ENCODE measurements around the gene AGMAT. TPM values are rescaled to one million over a fixed set of nuclear protein-coding genes. Genes with fewer than 3 reads are reported as not detected.

Gene AGMAT
- total and polyA plus RNA-seq, 9 of the 15 experiments (the other 6 are each of a cell fraction or from before 2014, with no cell fraction given), result not detected

DNA sequence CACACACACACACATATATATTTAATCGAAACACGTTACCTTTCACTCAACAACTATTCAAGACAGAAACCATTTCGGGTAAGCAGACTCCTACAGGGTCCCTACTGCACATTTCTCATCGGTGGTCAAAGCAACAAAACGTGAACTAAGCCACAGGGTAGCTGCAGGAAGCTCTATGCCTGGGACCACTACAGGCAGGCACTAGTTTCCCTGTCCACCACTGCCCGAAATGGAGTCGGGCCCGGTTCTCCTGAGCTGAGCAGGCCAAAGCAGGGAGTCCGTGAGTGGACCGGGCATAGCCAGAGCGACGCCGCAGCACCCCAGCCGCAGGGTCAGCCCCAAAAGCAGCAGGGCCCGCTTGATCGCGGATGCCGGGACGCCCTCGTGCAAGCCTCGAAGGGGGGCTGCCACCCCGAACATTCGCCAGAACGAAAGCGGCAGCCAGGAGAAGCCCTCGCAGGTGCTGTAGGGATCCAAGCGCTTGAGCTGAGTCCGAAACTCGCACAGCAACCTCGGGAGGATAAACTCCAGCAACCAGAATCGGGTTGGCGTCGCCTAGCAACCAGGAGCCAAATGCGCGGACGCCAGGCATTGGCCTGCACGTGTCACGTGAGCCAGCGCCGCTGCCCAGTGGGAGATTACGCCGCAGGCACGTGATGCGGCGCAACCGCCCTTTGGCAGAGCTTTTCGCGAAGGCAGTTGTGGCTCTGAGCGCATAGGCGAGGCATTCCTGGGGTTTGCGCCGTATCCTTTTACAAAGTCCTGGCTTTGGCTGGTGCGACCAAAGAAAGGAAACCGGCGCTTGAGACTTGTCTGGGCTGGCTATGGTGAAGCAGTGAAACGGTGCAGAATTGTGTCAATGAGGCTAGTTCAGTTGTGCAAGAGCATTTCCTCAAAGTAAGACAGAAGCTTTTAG is 18.5 kb upstream of the AGMAT start (continued):
- TF ChIP-seq, protein P1, sequence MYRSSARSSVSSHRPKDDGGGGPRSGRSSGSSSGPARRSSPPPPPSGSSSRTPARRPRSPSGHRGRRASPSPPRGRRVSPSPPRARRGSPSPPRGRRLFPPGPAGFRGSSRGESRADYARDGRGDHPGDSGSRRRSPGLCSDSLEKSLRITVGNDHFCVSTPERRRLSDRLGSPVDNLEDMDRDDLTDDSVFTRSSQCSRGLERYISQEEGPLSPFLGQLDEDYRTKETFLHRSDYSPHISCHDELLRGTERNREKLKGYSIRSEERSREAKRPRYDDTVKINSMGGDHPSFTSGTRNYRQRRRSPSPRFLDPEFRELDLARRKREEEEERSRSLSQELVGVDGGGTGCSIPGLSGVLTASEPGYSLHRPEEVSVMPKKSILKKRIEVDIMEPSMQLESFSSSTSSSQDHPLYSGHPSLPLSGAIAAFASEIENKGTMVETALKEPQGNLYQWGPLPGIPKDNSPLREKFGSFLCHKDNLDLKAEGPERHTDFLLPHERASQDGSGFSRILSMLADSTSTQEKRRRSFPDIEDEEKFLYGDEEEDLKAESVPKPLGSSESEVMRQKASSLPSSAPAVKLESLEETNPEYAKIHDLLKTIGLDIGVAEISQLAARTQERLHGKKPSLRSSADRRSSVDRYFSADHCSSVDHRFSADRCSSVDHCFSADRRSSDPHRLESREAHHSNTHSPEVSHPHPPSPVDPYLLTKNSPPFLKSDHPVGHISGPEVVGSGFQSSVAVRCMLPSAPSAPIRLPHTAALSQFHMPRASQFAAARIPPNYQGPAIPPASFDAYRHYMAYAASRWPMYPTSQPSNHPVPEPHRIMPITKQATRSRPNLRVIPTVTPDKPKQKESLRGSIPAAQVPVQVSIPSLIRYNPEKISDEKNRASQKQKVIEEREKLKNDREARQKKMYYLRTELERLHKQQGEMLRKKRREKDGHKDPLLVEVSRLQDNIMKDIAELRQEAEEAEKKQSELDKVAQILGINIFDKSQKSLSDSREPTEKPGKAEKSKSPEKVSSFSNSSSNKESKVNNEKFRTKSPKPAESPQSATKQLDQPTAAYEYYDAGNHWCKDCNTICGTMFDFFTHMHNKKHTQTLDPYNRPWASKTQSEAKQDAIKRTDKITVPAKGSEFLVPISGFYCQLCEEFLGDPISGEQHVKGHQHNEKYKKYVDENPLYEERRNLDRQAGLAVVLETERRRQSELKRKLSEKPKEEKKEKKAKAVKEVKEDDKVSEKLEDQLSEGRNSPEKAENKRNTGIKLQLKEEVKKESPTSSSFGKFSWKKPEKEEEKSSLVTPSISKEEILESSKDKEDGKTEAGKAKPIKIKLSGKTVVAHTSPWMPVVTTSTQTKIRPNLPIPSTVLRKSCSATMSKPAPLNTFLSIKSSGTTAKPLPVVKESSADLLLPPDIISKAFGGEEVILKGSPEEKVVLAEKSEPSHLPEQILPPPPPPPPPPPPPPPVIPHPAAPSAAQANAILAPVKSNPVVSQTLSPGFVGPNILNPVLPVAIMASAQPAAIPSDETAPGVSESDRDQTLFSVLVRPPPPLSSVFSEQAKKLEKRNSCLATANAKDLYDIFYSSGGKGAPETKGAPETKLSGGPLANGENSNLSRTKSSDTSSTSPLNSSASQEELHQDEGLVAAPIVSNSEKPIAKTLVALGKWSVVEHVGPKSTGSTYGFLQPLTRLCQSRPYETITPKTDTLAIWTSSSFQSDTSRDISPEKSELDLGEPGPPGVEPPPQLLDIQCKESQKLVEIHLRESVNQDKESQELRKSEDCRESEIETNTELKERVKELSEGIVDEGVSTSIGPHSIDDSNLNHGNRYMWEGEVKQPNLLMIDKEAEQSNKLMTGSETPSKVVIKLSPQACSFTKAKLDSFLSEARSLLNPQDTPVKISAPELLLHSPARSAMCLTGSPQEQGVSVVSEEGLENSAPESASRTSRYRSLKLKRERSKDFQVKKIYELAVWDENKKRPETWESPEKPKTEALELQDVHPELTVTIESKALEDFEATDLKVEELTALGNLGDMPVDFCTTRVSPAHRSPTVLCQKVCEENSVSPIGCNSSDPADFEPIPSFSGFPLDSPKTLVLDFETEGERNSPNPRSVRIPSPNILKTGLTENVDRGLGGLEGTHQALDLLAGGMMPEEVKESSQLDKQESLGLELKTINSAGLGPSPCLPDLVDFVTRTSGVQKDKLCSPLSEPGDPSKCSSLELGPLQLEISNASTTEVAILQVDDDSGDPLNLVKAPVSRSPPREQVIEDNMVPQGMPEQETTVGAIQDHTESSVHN (IDR thresholded peaks at IDR 0.05; ENCODE audit: borderline replicate concordance in 1 of 2, low read depth in 1 of 2), result no peak
- no peak for TF ChIP-seq ATF4 (CRISPR knock-in tag; IDR thresholded peaks at IDR 0.05)
- no peak for TF ChIP-seq SRSF9 (IDR thresholded peaks at IDR 0.05; ENCODE audit: borderline replicate concordance, low read depth, low read length)
- no peak for TF ChIP-seq BMI1 (IDR thresholded peaks at IDR 0.05; ENCODE audit: low read length)
- TF ChIP-seq RBM15 (IDR thresholded peaks at IDR 0.05; ENCODE audit: insufficient read depth, low read length), result no peak
- TF ChIP-seq SLC30A9 (CRISPR knock-in tag; IDR thresholded peaks at IDR 0.05), result no peak
- TF ChIP-seq NR2C1 (IDR thresholded peaks at IDR 0.05), result no peak
- no peak for TF ChIP-seq NR2C1 (tag; IDR thresholded peaks at IDR 0.05)
- no peak for TF ChIP-seq ZNF830 (CRISPR knock-in tag; IDR thresholded peaks at IDR 0.05)
- TF ChIP-seq HDAC3 (IDR thresholded peaks at IDR 0.05; ENCODE audit: borderline replicate concordance, partially characterized antibody), result no peak
- no peak for TF ChIP-seq ZNF696 (CRISPR knock-in tag; conservative IDR thresholded peaks at IDR 0.05)
- TF ChIP-seq ARID3B (CRISPR knock-in tag; IDR thresholded peaks at IDR 0.05; ENCODE audit: borderline replicate concordance), result no peak
- TF ChIP-seq KDM4B (IDR thresholded peaks at IDR 0.05; ENCODE audit: borderline replicate concordance in 2 of 2, low read depth in 1 of 2), result no peak
- TF ChIP-seq SMARCE1 (IDR thresholded peaks at IDR 0.05), result no peak
- no peak for TF ChIP-seq ETS1 (conservative IDR thresholded peaks at IDR 0.05; ENCODE audit: control insufficient read depth, low read depth, low read length)

All from K562 (cell line).